Urothelium cell line (cell line): ENCODE data around the gene TBXT.
"Not testable (repeated sequence)": the region's sequence is repeated elsewhere in the genome, so short reads cannot be mapped to it uniquely, and the experiment has no call there.

Source experiments
- DNase-seq: peaks from one replicate; pipeline ENCODE4 v3.0.0; 2011; ENCODE audit warnings: low spot score, mixed read lengths
- FAIRE-seq: peaks from 2 replicates; lab custom pipeline; 2011; peaks lifted over from hg19 to GRCh38; lab: Jason Lieb, UNC

Gene TBXT

GRCh38 chr6:166173281-166173951, 5.8 kb upstream of the TBXT start:
- DNase-seq (peak; percentile 61), FAIRE-seq (no peak)

- DNase-seq (no peak), FAIRE-seq (no peak)
Observed at GRCh38 chr6:166172546-166172945, 4.9 kb upstream of the TBXT start.

GRCh38 chr6:166169549-166170421, 2.1 kb upstream of the TBXT start:
- no peak for DNase-seq
- FAIRE-seq = no peak

GRCh38 chr6:166168616-166169548, 1.2 kb upstream of the TBXT start:
- DNase-seq = no peak
- FAIRE-seq = no peak

- FAIRE-seq (no peak), DNase-seq (no peak)
Observed at GRCh38 chr6:166167258-166167731, 356 bp downstream of the TBXT start.

- FAIRE-seq = no peak
- no peak for DNase-seq
Observed at GRCh38 chr6:166166314-166167257, 1.1 kb downstream of the TBXT start.

GRCh38 chr6:166165558-166166313, 1.9 kb downstream of the TBXT start:
- no peak for DNase-seq
- FAIRE-seq = no peak

- no peak for DNase-seq
- FAIRE-seq = no peak
Observed at GRCh38 chr6:166162599-166163342, 4.9 kb downstream of the TBXT start.

GRCh38 chr6:166157930-166158617, 9.6 kb downstream of the TBXT start:
- peak; percentile 55 for FAIRE-seq

GRCh38 chr6:166156942-166157341, 10.7 kb downstream of the TBXT start:
- FAIRE-seq = peak; percentile 40
- peak; percentile 46 for DNase-seq

More at GRCh38 chr6:166157930-166158617, 9.6 kb downstream of the TBXT start:
- no peak for DNase-seq

- DNase-seq (no peak), FAIRE-seq (no peak)
Observed at GRCh38 chr6:166153966-166154365, 13.7 kb downstream of the TBXT start.

GRCh38 chr6:166152660-166153059, 15.0 kb downstream of the TBXT start:
- DNase-seq (no peak), FAIRE-seq (no peak)

- DNase-seq = no peak
- no peak for FAIRE-seq
Observed at GRCh38 chr6:166151798-166152197, 15.9 kb downstream of the TBXT start.

GRCh38 chr6:166145751-166146150, 21.9 kb downstream of the TBXT start:
- DNase-seq (no peak), FAIRE-seq (no peak)

GRCh38 chr6:166143011-166143410, 24.6 kb downstream of the TBXT start:
- FAIRE-seq (no peak), DNase-seq (peak; percentile 65)

GRCh38 chr6:166127624-166128472, 39.8 kb downstream of the TBXT start:
- no peak for DNase-seq
- peak; percentile 55 for FAIRE-seq

- FAIRE-seq = peak; percentile 30
- not testable (repeated sequence) for DNase-seq
Observed at GRCh38 chr6:166123115-166123514, 44.5 kb downstream of the TBXT start.
